Mucosa of stomach (tissue), 1 donor: ENCODE data around the gene EXOC4.
"Not testable (repeated sequence)": the region's sequence is repeated elsewhere in the genome, so short reads cannot be mapped to it uniquely, and the experiment has no call there.

Experiments used
- H3K27me3 ChIP-seq: one replicate; pipeline ENCODE4 v1.7.0; 2013; ENCODE audit warnings: mild to moderate bottlenecking, low read length; ENCODE audit not compliant: control insufficient read depth, insufficient read depth
- H3K36me3 ChIP-seq: one replicate; pipeline ENCODE4 v1.7.0; 2013; ENCODE audit warnings: low read length; ENCODE audit not compliant: control insufficient read depth, insufficient read depth
- H3K4me1 ChIP-seq: one replicate; pipeline ENCODE4 v1.7.0; 2013; ENCODE audit warnings: mild to moderate bottlenecking, low read length; ENCODE audit not compliant: control insufficient read depth, insufficient read depth
- H3K4me3 ChIP-seq: one replicate; pipeline ENCODE4 v1.7.0; 2013; ENCODE audit warnings: low read length
- H3K9ac ChIP-seq: one replicate; pipeline ENCODE4 v1.7.0; 2013; ENCODE audit warnings: mild to moderate bottlenecking, low read length, moderate library complexity
- H3K9me3 ChIP-seq: one replicate; pipeline ENCODE4 v1.7.0; 2013; ENCODE audit warnings: mild to moderate bottlenecking, low read length, moderate library complexity; ENCODE audit not compliant: control insufficient read depth
- donor health status: Pancreatic carcinoma.

EXOC4 gene

DNA sequence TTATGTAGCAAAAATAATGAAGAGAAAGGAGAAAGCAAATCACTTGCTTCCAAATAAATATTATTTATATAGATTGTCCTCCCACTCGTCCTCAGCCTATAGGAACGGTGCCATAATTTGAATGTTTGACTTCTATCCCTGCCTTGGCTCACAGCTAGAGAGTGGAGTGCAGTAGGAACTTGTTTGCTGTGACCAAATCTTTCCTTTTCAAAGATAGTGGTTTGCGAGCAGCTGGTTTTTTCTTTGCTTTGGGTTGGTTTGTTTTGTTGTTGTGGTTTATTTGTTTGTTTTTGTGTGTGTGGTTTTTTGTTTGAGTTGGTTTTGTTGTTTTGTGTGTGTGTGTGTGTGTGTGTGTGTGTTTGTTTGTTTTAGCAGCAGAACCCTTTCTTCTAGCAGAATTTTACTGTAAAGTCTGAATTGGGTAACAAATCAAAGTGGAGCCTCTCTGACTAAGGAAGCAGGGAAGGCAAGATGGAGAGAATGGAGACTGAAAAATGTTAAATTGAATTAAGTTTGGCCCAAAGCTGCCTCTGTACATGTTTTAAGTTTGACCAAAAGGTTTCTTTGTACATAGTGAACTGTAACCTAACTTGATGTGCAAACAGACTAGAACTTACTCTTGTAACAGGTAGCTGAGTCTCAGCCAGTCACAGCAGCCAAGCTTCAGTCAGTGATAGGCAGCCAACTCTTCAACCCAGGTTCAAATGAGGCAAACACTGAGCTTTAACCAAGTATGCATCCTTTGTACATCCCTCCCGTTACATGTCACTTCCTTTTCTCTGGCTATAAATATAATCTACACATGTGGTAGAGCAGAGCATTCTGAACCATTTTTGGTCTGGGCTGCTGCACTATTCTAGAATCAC lies 724.8 kb downstream of the EXOC4 start:
- no peaks in the 10 kb centered on the region for H3K9me3 ChIP-seq
- H3K4me3 ChIP-seq, result no peak overlapping the region
- no peaks in the 10 kb centered on the region for H3K27me3 ChIP-seq
- no peak overlapping the region for H3K9ac ChIP-seq
- H3K36me3 ChIP-seq, result no peaks in the 10 kb centered on the region
- no peaks in the 10 kb centered on the region for H3K4me1 ChIP-seq

DNA sequence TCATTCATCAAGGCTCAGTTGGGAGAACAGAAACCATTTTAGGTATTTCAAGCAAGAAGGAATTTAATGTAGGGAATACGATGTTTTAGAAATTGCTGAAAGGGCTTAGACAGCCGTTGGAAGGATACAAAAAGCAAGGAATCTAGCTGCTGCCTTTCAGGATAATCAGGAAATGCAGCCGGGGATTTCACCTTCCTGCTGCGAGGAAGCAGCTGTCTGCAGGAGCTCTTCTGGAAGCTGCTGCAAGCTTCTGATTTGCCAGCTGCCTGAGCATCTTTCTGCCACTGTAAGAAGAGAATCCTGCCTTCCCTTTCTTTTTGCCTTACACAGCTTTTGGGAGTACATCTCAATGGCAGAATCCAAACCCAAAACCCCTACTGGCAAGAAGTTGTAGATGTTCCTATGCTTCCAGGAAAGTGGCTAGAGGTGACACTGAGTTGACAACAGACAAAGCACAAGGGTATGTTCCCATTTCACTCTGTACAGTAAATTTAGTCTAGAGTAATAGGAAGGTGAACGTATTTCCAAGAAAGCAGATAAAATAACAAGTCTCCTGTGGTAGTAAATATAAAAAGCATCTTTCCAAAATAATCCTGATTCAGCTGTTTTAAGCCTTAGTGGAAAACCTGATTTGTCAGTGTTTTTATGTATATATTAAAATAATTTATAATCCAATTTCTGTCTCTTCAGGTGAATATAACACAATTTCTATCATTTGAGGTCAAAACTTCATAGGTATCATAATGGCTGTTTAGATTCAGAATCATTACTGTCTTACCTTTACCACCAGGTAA lies 725.8 kb downstream of the EXOC4 start:
- H3K27me3 ChIP-seq, result no peaks in the 10 kb centered on the region
- H3K9ac ChIP-seq, result no peak overlapping the region
- no peak overlapping the region for H3K4me3 ChIP-seq
- no peaks in the 10 kb centered on the region for H3K4me1 ChIP-seq
- H3K36me3 ChIP-seq, result no peaks in the 10 kb centered on the region
- H3K9me3 ChIP-seq, result no peaks in the 10 kb centered on the region

DNA sequence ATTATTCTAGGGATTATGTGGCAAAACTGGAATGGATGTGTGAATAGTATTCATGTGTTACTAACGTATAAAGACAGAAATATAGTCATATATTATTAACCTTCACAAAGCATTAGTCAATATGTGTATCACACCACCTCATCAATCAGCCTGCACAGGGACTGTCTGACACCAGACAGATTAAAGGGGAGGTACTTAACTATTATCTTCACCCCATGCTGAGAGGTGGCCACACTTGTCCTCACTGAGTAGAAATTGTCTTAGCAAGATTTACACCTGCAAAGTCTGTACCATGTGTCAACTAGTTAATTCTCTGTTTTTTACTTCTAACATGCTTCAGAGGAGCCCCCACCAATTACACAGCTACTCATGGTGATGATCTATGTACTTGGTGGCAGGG lies 727.9 kb downstream of the EXOC4 start:
- Histone ChIP-seq H3K9ac (no peak overlapping the region), H3K27me3 (no peaks in the 10 kb centered on the region), H3K4me1 (no peaks in the 10 kb centered on the region), H3K36me3 (no peaks in the 10 kb centered on the region), H3K4me3 (no peak overlapping the region), H3K9me3 (no peaks in the 10 kb centered on the region)

DNA sequence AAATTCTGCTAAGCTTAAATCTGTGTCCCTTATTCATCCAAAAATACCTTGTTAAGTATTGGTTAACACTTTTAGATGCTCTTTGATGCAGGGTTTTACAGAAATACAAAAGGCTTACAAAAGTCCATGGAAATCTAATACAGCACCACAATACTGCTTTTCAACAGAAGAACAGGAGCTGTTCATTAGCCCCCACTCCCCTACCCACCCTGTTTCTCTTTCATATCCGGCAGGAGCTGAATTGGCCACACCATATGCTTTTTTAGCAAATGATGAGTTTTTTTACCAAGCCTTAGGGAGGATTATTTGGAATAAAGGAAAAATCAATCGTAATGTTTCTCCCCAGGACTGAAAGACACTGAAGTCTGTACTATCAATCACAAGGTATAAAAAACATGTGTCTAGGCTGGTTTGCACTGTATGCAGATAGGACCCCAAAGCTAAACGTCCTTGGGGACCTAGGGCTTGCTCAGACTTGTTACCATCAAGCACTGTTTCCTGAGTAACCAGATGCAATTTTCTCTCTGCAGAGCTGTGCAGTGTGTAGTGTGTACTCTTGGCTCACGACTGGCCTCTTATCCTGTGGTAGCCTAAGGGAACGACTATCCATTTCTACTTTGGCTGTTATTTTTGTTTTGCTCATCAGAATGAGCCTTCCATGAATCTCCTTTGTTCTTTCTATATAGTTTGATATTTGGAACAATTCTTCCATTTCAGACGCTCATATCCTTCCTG lies 731.0 kb downstream of the EXOC4 start:
- Histone ChIP-seq H3K27me3 (no peaks in the 10 kb centered on the region), H3K36me3 (no peaks in the 10 kb centered on the region), H3K9ac (no peak overlapping the region), H3K4me1 (no peaks in the 10 kb centered on the region), H3K4me3 (no peak overlapping the region), H3K9me3 (no peaks in the 10 kb centered on the region)

DNA sequence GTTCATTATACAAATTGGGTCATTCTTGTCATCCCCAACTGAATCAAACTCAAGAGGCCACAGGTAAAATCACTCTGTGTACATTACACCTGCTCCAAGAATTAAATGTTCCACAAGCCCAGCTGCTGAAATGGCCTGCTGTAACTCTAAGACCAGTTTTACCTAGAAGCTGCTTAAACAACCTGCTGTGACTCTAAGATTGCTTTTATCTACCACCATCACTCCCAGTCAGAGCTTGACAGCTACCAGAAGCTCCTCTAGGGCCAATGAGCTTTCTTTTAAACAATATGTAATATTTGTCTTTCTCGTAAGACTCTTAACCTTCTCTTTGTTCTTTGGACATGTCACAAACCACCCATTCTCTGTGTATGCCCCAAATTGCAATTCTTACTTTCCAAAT lies 732.4 kb downstream of the EXOC4 start:
- Histone ChIP-seq H3K27me3 (no peaks in the 10 kb centered on the region), H3K9me3 (no peaks in the 10 kb centered on the region), H3K4me1 (no peaks in the 10 kb centered on the region), H3K36me3 (no peaks in the 10 kb centered on the region), H3K9ac (no peak overlapping the region), H3K4me3 (no peak overlapping the region)

GRCh38 chr7:133987582-133987981 lies 734.7 kb downstream of the EXOC4 start:
- no peak overlapping the region for H3K4me3 ChIP-seq
- no peaks in the 10 kb centered on the region for H3K9me3 ChIP-seq
- H3K9ac ChIP-seq, result no peak overlapping the region
- no peaks in the 10 kb centered on the region for H3K27me3 ChIP-seq
- H3K4me1 ChIP-seq, result no peaks in the 10 kb centered on the region
- no peaks in the 10 kb centered on the region for H3K36me3 ChIP-seq

DNA sequence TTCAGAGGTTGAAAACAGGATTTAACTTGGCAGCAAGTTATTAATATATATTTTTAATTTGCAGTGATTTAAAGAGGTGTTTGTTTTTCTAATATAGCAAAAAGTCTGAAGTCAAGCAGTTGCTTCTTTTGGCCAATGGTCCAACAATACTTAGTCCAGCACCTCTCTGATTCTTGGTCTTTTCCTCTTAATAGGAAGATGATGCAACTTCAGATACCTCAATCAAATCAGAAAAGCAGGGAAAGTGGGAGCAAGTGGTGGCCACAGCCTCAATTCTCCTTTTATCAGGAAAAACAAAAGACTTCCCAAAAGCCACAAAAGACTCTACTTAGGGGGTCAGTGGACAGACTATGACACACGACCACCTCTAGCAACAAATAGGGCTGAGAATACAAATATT lies 740.7 kb downstream of the EXOC4 start:
- no peak overlapping the region for H3K4me3 ChIP-seq
- H3K9ac ChIP-seq, result no peak overlapping the region
- H3K9me3 ChIP-seq, result no peaks in the 10 kb centered on the region

GRCh38 chr7:133994100-133994499 lies 741.2 kb downstream of the EXOC4 start:
- not testable (repeated sequence) for H3K9ac ChIP-seq, H3K9me3 ChIP-seq, H3K4me3 ChIP-seq, H3K36me3 ChIP-seq, H3K27me3 ChIP-seq, H3K4me1 ChIP-seq

More for the DNA sequence above, 740.7 kb downstream of the EXOC4 start:
- Histone ChIP-seq H3K4me1 (no peaks in the 10 kb centered on the region), H3K27me3 (no peaks in the 10 kb centered on the region), H3K36me3 (no peaks in the 10 kb centered on the region)

GRCh38 chr7:133997463-133997862 lies 744.6 kb downstream of the EXOC4 start:
- Histone ChIP-seq H3K9ac (no peak overlapping the region), H3K27me3 (no peaks in the 10 kb centered on the region), H3K36me3 (no peaks in the 10 kb centered on the region), H3K9me3 (no peaks in the 10 kb centered on the region), H3K4me3 (no peak overlapping the region), H3K4me1 (no peaks in the 10 kb centered on the region)

DNA sequence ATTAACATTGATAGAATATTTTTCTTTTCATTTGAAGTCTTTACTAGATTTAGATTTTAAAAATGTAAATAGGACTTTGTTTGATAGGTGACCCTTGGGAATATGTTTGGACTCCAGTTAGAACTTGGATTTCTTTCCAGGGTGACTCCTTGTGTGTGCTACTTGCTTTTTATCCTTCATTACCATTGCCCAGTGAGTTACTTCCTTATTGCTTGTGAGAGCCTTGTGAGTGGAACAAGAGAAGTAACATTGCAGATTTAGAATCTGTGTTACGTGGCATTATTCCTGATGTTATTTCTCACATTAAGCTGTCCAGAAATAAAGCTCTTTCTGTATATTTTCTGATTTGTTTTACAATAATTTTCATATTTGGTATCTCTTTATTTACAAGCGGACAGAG lies 746.3 kb downstream of the EXOC4 start:
- Histone ChIP-seq H3K36me3 (no peaks in the 10 kb centered on the region), H3K9ac (no peak overlapping the region), H3K27me3 (no peaks in the 10 kb centered on the region), H3K4me3 (no peak overlapping the region), H3K4me1 (no peaks in the 10 kb centered on the region), H3K9me3 (no peaks in the 10 kb centered on the region)

- Histone ChIP-seq H3K9me3 (no peaks in the 10 kb centered on the region), H3K36me3 (no peaks in the 10 kb centered on the region), H3K4me3 (no peak overlapping the region), H3K9ac (no peak overlapping the region), H3K27me3 (no peaks in the 10 kb centered on the region), H3K4me1 (no peaks in the 10 kb centered on the region)
These were observed 752.1 kb downstream of the EXOC4 start for GRCh38 chr7:134004829-134005505.
